ENCODE data around the gene FHAD1. TPM values are rescaled to one million over a fixed set of nuclear protein-coding genes. Genes with fewer than 3 reads are reported as not detected.

The FHAD1 gene
- total RNA-seq, 1 experiment from 2014 or later = 1.9 TPM

DNA sequence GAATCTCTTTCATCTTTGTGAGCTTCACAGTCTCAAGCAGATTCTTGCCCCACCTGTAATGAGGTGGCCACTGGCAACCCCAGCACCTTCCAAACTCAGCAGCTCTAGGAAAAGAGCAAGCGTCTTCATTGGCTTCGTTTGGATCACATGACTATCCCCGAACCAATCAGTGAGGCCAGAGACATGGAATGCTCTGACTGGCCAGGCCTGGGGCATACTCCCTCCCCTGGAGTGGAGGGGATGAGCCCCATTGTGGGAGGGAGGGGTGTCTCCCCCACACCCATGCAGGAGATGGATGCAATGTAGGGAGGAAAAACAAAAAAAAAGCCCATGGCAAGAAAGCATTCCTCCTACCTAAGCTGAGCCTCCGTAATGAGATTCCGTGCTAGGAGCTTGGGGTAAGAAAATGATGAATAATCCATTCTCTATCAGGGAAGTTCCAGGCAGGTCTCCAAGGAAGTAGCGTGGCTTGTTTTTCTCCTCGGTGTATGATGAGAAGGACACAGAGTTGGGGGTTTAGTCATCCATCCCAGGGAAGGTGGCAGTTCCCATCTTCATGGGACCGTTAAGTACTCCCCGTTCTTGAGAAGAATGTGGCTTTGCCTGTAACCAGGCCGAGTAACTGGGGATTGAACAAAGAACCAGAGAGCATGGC lies 32.7 kb downstream of the FHAD1 start:
- Histone ChIP-seq H3K18ac (ENCODE audit: insufficient read length, low read depth, low read length) (no peak overlapping the region), H2BK120ac (ENCODE audit: low read depth, low read length, poor library complexity, severe bottlenecking) (no peak overlapping the region), H3K27ac (ENCODE audit: insufficient read length, low read depth, low read length) (no peak overlapping the region), H3K4ac (ENCODE audit: low read depth, low read length) (no peak overlapping the region), H2BK5ac (ENCODE audit: insufficient read length, low read length) (no peak overlapping the region), H3K23ac (ENCODE audit: insufficient read length, low read depth, low read length) (no peak overlapping the region), H4K20me1 (ENCODE audit: control insufficient read depth, insufficient read depth, insufficient read length) (no peaks in the 10 kb centered on the region), H2BK12ac (ENCODE audit: insufficient read length, low read depth, low read length) (no peak overlapping the region), H2AK5ac (ENCODE audit: insufficient read length, low read length) (no peak overlapping the region), H2BK15ac (ENCODE audit: low read depth, low read length) (no peak overlapping the region), H3K27me3 (ENCODE audit: insufficient read depth, low read length) (no peaks in the 10 kb centered on the region), H4K5ac (ENCODE audit: insufficient read length, low read depth, low read length) (no peak overlapping the region), H2BK20ac (ENCODE audit: low read depth, low read length, poor library complexity, severe bottlenecking) (no peak overlapping the region), H4K8ac (replicated peaks; ENCODE audit: insufficient read length, low read depth, low read length) (no peak overlapping the region), H3T11ph (ENCODE audit: low read length) (no peak overlapping the region), H3K4me2 (ENCODE audit: insufficient read depth, insufficient read length, low read length) (no peak overlapping the region), H2AFZ (ENCODE audit: low read length) (no peak overlapping the region), H4K91ac (ENCODE audit: insufficient read length, low read depth, low read length) (no peak overlapping the region), H3K14ac (ENCODE audit: insufficient read depth, low read length) (no peak overlapping the region; the same call in 1 of the 2 replicates), H3K9ac (ENCODE audit: extremely low read depth, insufficient read length, low read length) (no peak overlapping the region), H3K56ac (ENCODE audit: insufficient read length, low read depth, low read length) (no peak overlapping the region), H3K9me3 (ENCODE audit: control insufficient read depth, low read depth, low read length) (no peaks in the 10 kb centered on the region), H3K23me2 (ENCODE audit: insufficient read length, low read depth, low read length, poor library complexity, severe bottlenecking) (no peaks in the 10 kb centered on the region), H3K79me2 (ENCODE audit: insufficient read depth, low read length) (no peaks in the 10 kb centered on the region), H3K4me1 (ENCODE audit: insufficient read depth, low read length) (no peaks in the 10 kb centered on the region), H3K79me1 (ENCODE audit: insufficient read depth, low read depth, low read length, poor library complexity, severe bottlenecking) (no peaks in the 10 kb centered on the region)
- H3K27me3 Mint-ChIP-seq (ENCODE audit: low read depth) = peaks cover 7% of the 10 kb centered on the region; the same call in 1 of the 2 replicates
- peak; percentile 64 for DNase-seq
- TF ChIP-seq, protein P1, sequence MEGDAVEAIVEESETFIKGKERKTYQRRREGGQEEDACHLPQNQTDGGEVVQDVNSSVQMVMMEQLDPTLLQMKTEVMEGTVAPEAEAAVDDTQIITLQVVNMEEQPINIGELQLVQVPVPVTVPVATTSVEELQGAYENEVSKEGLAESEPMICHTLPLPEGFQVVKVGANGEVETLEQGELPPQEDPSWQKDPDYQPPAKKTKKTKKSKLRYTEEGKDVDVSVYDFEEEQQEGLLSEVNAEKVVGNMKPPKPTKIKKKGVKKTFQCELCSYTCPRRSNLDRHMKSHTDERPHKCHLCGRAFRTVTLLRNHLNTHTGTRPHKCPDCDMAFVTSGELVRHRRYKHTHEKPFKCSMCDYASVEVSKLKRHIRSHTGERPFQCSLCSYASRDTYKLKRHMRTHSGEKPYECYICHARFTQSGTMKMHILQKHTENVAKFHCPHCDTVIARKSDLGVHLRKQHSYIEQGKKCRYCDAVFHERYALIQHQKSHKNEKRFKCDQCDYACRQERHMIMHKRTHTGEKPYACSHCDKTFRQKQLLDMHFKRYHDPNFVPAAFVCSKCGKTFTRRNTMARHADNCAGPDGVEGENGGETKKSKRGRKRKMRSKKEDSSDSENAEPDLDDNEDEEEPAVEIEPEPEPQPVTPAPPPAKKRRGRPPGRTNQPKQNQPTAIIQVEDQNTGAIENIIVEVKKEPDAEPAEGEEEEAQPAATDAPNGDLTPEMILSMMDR (conservative IDR thresholded peaks at IDR 0.05) = no peak
- peaks cover 6 to 8% of the 10 kb centered on the region in 2 experiments for H3K4me1 Mint-ChIP-seq
- H3K9me3 Mint-ChIP-seq = no peaks in the 10 kb centered on the region
- H3K4me3 Mint-ChIP-seq = no peak overlapping the region
- no peaks in the 10 kb centered on the region for H3K36me3 Mint-ChIP-seq (ENCODE audit: insufficient read depth in 1 of 3, low read depth in 3 of 3)
- WGBS (ENCODE audit: extremely low coverage, insufficient read length, low lambda C conversion rate) = no CpG with 5 or more reads among the region's 10 CpGs
- H3K27ac Mint-ChIP-seq = no peak overlapping the region
